Right cardiac atrium (tissue), 5 donors: ENCODE measurements around the gene PXYLP1. TPM values are rescaled to one million over a fixed set of nuclear protein-coding genes. Genes with fewer than 3 reads are reported as not detected.

ENCODE experiments used
- ATAC-seq, 2 donors: fragments of 200-7000 bp; cut with Tn5 transposase; one replicate each; pipeline versions ENCODE4 v1.8.0 to v1.9.1; 2020; ENCODE audit warnings: moderate library complexity in 2 of 2, mild to moderate bottlenecking in 1 of 2
- DNase-seq, 3 donors: peaks; one replicate each; pipeline ENCODE4 v3.0.0-alpha.2; 2020
- H3K27ac ChIP-seq: one replicate; pipeline ENCODE4 v1.5.1; 2013; ENCODE audit warnings: mild to moderate bottlenecking, low read length, control low read depth, moderate library complexity
- H3K27me3 ChIP-seq: one replicate; pipeline ENCODE4 v1.6.1; 2013; ENCODE audit not compliant: control insufficient read depth, insufficient read depth
- H3K4me1 ChIP-seq: one replicate; pipeline ENCODE4 v1.6.1; 2013; ENCODE audit warnings: low read length; ENCODE audit not compliant: control insufficient read depth, insufficient read depth
- H3K4me3 ChIP-seq: one replicate; pipeline ENCODE4 v1.5.1; 2013; ENCODE audit warnings: low read length, control low read depth
- H3K9me3 ChIP-seq: one replicate; pipeline ENCODE4 v1.6.1; 2013; ENCODE audit warnings: low read length; ENCODE audit not compliant: control insufficient read depth
- WGBS: extraction: QIAGEN DNeasy Blood & Tissue Kit; methylation state at CpG from one replicate; pipeline ENCODE4 v1.1.7; 2013; 5-methylcytosine and 5-hydroxymethylcytosine counted together
- intact Hi-C, 4 donors: fragments of 100-400 bp; cut with DNase I; formaldehyde crosslinking; loops; one replicate each; pipeline versions ENCODE4 v1.11.0 to v1.14.0; 2022 to 2023
- long read RNA-seq, 4 donors: library from polyadenylated mRNA; unstranded; transcript quantifications; one replicate each; pipeline ENCODE4 v2.0.0, GENCODE V29; 2020 to 2021
- polyA plus RNA-seq: library from polyadenylated mRNA; stranded (reverse); fragments of 200-250 nt; gene quantifications from one replicate; pipeline ENCODE4 v1.2.3, GENCODE V29; 2013
- total RNA-seq, 4 donors: library from RNA; stranded (reverse); fragmentation: NEBNext Ultra II Directional; extraction: Animal tissue kit (Norgen Biotek cat#: 25700); gene quantifications; one replicate each; pipeline ENCODE4 v1.2.1, GENCODE V29; 2021
- donor health status: healthy with polysubstance abuse.
- donor health status: DM: no; HTN: yes; CAD: no.
- donor health status: DM: no; HTN: no; CAD: no.
- donor health status: DM: no; HTN: yes; CAD: no; lungs with severe emphysema.
- donor health status: DM: yes; HTN: yes; CAD: no.

PXYLP1 gene
- total RNA-seq (10 to 100 TPM; 10.6 to 15.1 (median 12.3) TPM), polyA plus RNA-seq (5.1 TPM)
- long read RNA-seq, donor 1, transcript PXYLP1-201 (6 exons, 3,281 nt): major isoform, 19 of 34 reads
- long read RNA-seq, donor 1, partial matches to known transcripts: 6 of 34 reads
- long read RNA-seq, donor 1, other reads (novel, unspliced or antisense): 9 of 34 reads
- long read RNA-seq, donor 2, transcript PXYLP1-201 (6 exons, 3,281 nt): major isoform, 5 of 9 reads
- long read RNA-seq, donor 2, partial matches to known transcripts: 1 of 9 reads
- long read RNA-seq, donor 2, other reads (novel, unspliced or antisense): 3 of 9 reads
- long read RNA-seq, donor 3, transcript PXYLP1-201 (6 exons, 3,281 nt): major isoform, 9 of 29 reads
- long read RNA-seq, donor 3, partial matches to known transcripts: 7 of 29 reads
- long read RNA-seq, donor 3, other reads (novel, unspliced or antisense): 11 of 29 reads
- long read RNA-seq, donor 4, transcript PXYLP1-201 (6 exons, 3,281 nt): major isoform, 5 of 11 reads
- long read RNA-seq, donor 4, partial matches to known transcripts: 1 of 11 reads
- long read RNA-seq, donor 4, other reads (novel, unspliced or antisense): 4 of 11 reads

- H3K4me3 ChIP-seq: peak within 1 kb of the TSS; percentile 86
- H3K9me3 ChIP-seq: no peaks in the 10 kb centered on the region
- DNase-seq: peak; percentile 95 to 99 (median 98)
- ATAC-seq: peak; percentile 97 to 98
- intact Hi-C loops: loop anchor here in 2 of 4 donors (5.0 kb wide), 1 partner anchor 46 kb away; no protein-coding TSS in a partner anchor
- H3K4me1 ChIP-seq: no peaks in the 10 kb centered on the region
- peak within 1 kb of the TSS; percentile 59 for H3K27ac ChIP-seq
- no peaks in the 10 kb centered on the region for H3K27me3 ChIP-seq
- under 1% methylated on average over 92 of the region's 92 CpGs for WGBS
These were observed at the start of gene PXYLP1 for GRCh38 chr3:141231101-141231951. Gene PXYLP1, plus strand, starts transcription at chr3:141231825. Its CDS starts 28,351 bp downstream, at chr3:141260176.

GRCh38 chr3:141183606-141184005, 48.0 kb upstream of the PXYLP1 start:
- Histone ChIP-seq H3K4me1 (no peaks in the 10 kb centered on the region), H3K9me3 (peaks cover 2% of the 10 kb centered on the region), H3K27me3 (no peaks in the 10 kb centered on the region), H3K27ac (no peak overlapping the region), H3K4me3 (no peak overlapping the region)
- intact Hi-C loops: no loop called here
- ATAC-seq (no peak), DNase-seq (no peak)
- WGBS: 83% methylated on average over 2 of the region's 2 CpGs

GRCh38 chr3:141184430-141184829, 47.2 kb upstream of the PXYLP1 start:
- no peak overlapping the region for H3K27ac ChIP-seq
- no peak for DNase-seq
- H3K4me1 ChIP-seq: no peaks in the 10 kb centered on the region
- 95% methylated on average over 4 of the region's 4 CpGs for WGBS
- ATAC-seq: no peak
- H3K4me3 ChIP-seq: no peak overlapping the region
- peaks cover 2% of the 10 kb centered on the region for H3K9me3 ChIP-seq
- H3K27me3 ChIP-seq: no peaks in the 10 kb centered on the region
- intact Hi-C loops: no loop called here

- no peaks in the 10 kb centered on the region for H3K27me3 ChIP-seq
- intact Hi-C loops: loop anchor here (5.0 to 10.0 kb wide), 5 partner anchors 86 to 276 kb away; no protein-coding TSS in a partner anchor
- no peaks in the 10 kb centered on the region for H3K4me1 ChIP-seq
- H3K4me3 ChIP-seq: no peak overlapping the region
- no peaks in the 10 kb centered on the region for H3K9me3 ChIP-seq
- 95% methylated on average over 2 of the region's 2 CpGs for WGBS
- no peak overlapping the region for H3K27ac ChIP-seq
- ATAC-seq (no peak), DNase-seq (no peak)
These were observed 40.4 kb upstream of the PXYLP1 start for GRCh38 chr3:141191097-141191749.

- peak; percentile 96 to 99 (median 98) for DNase-seq
- Histone ChIP-seq H3K9me3 (no peaks in the 10 kb centered on the region), H3K4me3 (no peak overlapping the region), H3K27ac (no peak overlapping the region), H3K27me3 (no peaks in the 10 kb centered on the region), H3K4me1 (no peaks in the 10 kb centered on the region)
- intact Hi-C loops: loop anchor here (5.0 to 10.0 kb wide), 5 partner anchors 88 to 278 kb away; no protein-coding TSS in a partner anchor
- peak; percentile 98 to 99 for ATAC-seq
- 12% methylated on average over 11 of the region's 11 CpGs for WGBS
These were observed 39.3 kb upstream of the PXYLP1 start for GRCh38 chr3:141192345-141192744.

GRCh38 chr3:141193066-141193830, 38.4 kb upstream of the PXYLP1 start:
- H3K9me3 ChIP-seq: no peaks in the 10 kb centered on the region
- H3K4me3 ChIP-seq: no peak overlapping the region
- H3K27ac ChIP-seq: no peak overlapping the region
- H3K4me1 ChIP-seq: no peaks in the 10 kb centered on the region
- 83% methylated on average over 13 of the region's 13 CpGs for WGBS
- DNase-seq (no peak), ATAC-seq (no peak)
- intact Hi-C loops: loop anchor here (5.0 to 10.0 kb wide), 5 partner anchors 88 to 278 kb away; no protein-coding TSS in a partner anchor
- no peaks in the 10 kb centered on the region for H3K27me3 ChIP-seq

- Histone ChIP-seq H3K9me3 (no peaks in the 10 kb centered on the region), H3K4me1 (no peaks in the 10 kb centered on the region), H3K27me3 (no peaks in the 10 kb centered on the region), H3K4me3 (no peak overlapping the region), H3K27ac (no peak overlapping the region)
- 61% methylated on average over 3 of the region's 3 CpGs for WGBS
- ATAC-seq (no peak), DNase-seq (no peak)
- intact Hi-C loops: no loop called here
These were observed 30.5 kb upstream of the PXYLP1 start for GRCh38 chr3:141201122-141201521.

- no peaks in the 10 kb centered on the region for H3K27me3 ChIP-seq
- 82% methylated on average over 4 of the region's 4 CpGs for WGBS
- no peak overlapping the region for H3K4me3 ChIP-seq
- H3K27ac ChIP-seq: no peak overlapping the region
- no peaks in the 10 kb centered on the region for H3K9me3 ChIP-seq
- ATAC-seq (no peak), DNase-seq (no peak)
- intact Hi-C loops: no loop called here
- H3K4me1 ChIP-seq: no peaks in the 10 kb centered on the region
These were observed 28.9 kb upstream of the PXYLP1 start for GRCh38 chr3:141202682-141203081.

GRCh38 chr3:141203866-141204265, 27.8 kb upstream of the PXYLP1 start:
- no peak overlapping the region for H3K27ac ChIP-seq
- DNase-seq: no peak
- no peak for ATAC-seq
- intact Hi-C loops: no loop called here
- no peaks in the 10 kb centered on the region for H3K27me3 ChIP-seq
- 83% methylated on average over 4 of the region's 4 CpGs for WGBS
- no peaks in the 10 kb centered on the region for H3K4me1 ChIP-seq
- H3K4me3 ChIP-seq: no peak overlapping the region
- no peaks in the 10 kb centered on the region for H3K9me3 ChIP-seq

GRCh38 chr3:141204343-141204742, 27.3 kb upstream of the PXYLP1 start:
- ATAC-seq (no peak), DNase-seq (no peak)
- H3K27me3 ChIP-seq: no peaks in the 10 kb centered on the region
- H3K27ac ChIP-seq: no peak overlapping the region
- no peaks in the 10 kb centered on the region for H3K9me3 ChIP-seq
- WGBS: 82% methylated on average over 4 of the region's 4 CpGs
- intact Hi-C loops: no loop called here
- no peak overlapping the region for H3K4me3 ChIP-seq
- no peaks in the 10 kb centered on the region for H3K4me1 ChIP-seq
